Rectal smooth muscle tissue (tissue), 1 donor: ENCODE measurements around the gene C4orf50.

ENCODE experiments used
- H3K27ac ChIP-seq: one replicate; pipeline ENCODE4 v1.7.0; 2013; ENCODE audit warnings: low read depth, low read length, inconsistent platforms
- H3K27me3 ChIP-seq: one replicate; pipeline ENCODE4 v1.7.0; 2013; ENCODE audit warnings: low read length; ENCODE audit not compliant: control insufficient read depth, insufficient read depth
- H3K36me3 ChIP-seq: one replicate; pipeline ENCODE4 v1.7.0; 2013; ENCODE audit warnings: low read length; ENCODE audit not compliant: control insufficient read depth, insufficient read depth
- H3K4me1 ChIP-seq: one replicate; pipeline ENCODE4 v1.7.0; 2013; ENCODE audit warnings: low read length; ENCODE audit not compliant: control insufficient read depth, insufficient read depth
- H3K4me3 ChIP-seq: one replicate; pipeline ENCODE4 v1.7.0; 2013; ENCODE audit warnings: low read length
- H3K9ac ChIP-seq: one replicate; pipeline ENCODE4 v1.7.0; 2013; ENCODE audit warnings: low read length

C4orf50 gene

GRCh38 chr4:6018331-6018730 is at the start of gene C4orf50:
TSS of gene C4orf50 (minus strand) at chr4:6018431.
- no peaks in the 10 kb centered on the region for H3K27me3 ChIP-seq
- no peaks in the 10 kb centered on the region for H3K4me1 ChIP-seq
- H3K9ac ChIP-seq: no peak within 1 kb of the TSS
- no peaks in the 10 kb centered on the region for H3K36me3 ChIP-seq
- H3K27ac ChIP-seq: no peak within 1 kb of the TSS
- no peak within 1 kb of the TSS for H3K4me3 ChIP-seq

- Histone ChIP-seq H3K27me3 (no peaks in the 10 kb centered on the region), H3K27ac (no peak overlapping the region), H3K36me3 (no peaks in the 10 kb centered on the region), H3K4me1 (no peaks in the 10 kb centered on the region), H3K9ac (no peak overlapping the region), H3K4me3 (no peak overlapping the region)
Measured at GRCh38 chr4:6065934-6066590, 47.8 kb upstream of the C4orf50 start.

- Histone ChIP-seq H3K9ac (no peak overlapping the region), H3K4me3 (no peak overlapping the region), H3K36me3 (no peaks in the 10 kb centered on the region), H3K4me1 (no peaks in the 10 kb centered on the region), H3K27ac (no peak overlapping the region), H3K27me3 (no peaks in the 10 kb centered on the region)
Measured at GRCh38 chr4:6065166-6065565, 46.9 kb upstream of the C4orf50 start.

- Histone ChIP-seq H3K4me3 (no peak overlapping the region), H3K27ac (no peak overlapping the region), H3K4me1 (no peaks in the 10 kb centered on the region), H3K36me3 (no peaks in the 10 kb centered on the region), H3K27me3 (no peaks in the 10 kb centered on the region), H3K9ac (no peak overlapping the region)
Measured at GRCh38 chr4:6064383-6064782, 46.2 kb upstream of the C4orf50 start.

- Histone ChIP-seq H3K27ac (no peak overlapping the region), H3K27me3 (no peaks in the 10 kb centered on the region), H3K36me3 (no peaks in the 10 kb centered on the region), H3K9ac (no peak overlapping the region), H3K4me1 (no peaks in the 10 kb centered on the region), H3K4me3 (no peak overlapping the region)
Measured at GRCh38 chr4:6063684-6064083, 45.5 kb upstream of the C4orf50 start.

GRCh38 chr4:6062133-6062532 is 43.9 kb upstream of the C4orf50 start:
- no peaks in the 10 kb centered on the region for H3K4me1 ChIP-seq
- no peak overlapping the region for H3K27ac ChIP-seq
- H3K4me3 ChIP-seq: no peak overlapping the region
- no peak overlapping the region for H3K9ac ChIP-seq
- H3K27me3 ChIP-seq: no peaks in the 10 kb centered on the region
- no peaks in the 10 kb centered on the region for H3K36me3 ChIP-seq

- Histone ChIP-seq H3K9ac (no peak overlapping the region), H3K4me3 (no peak overlapping the region), H3K36me3 (no peaks in the 10 kb centered on the region), H3K27me3 (no peaks in the 10 kb centered on the region), H3K4me1 (no peaks in the 10 kb centered on the region), H3K27ac (no peak overlapping the region)
Measured at GRCh38 chr4:6059375-6059805, 41.2 kb upstream of the C4orf50 start.

- Histone ChIP-seq H3K4me3 (no peak overlapping the region), H3K36me3 (no peaks in the 10 kb centered on the region), H3K9ac (no peak overlapping the region), H3K4me1 (no peaks in the 10 kb centered on the region), H3K27me3 (no peaks in the 10 kb centered on the region), H3K27ac (no peak overlapping the region)
Measured at GRCh38 chr4:6058531-6059374, 40.5 kb upstream of the C4orf50 start.

- H3K4me1 ChIP-seq: no peaks in the 10 kb centered on the region
- H3K9ac ChIP-seq: no peak overlapping the region
- no peaks in the 10 kb centered on the region for H3K27me3 ChIP-seq
- no peaks in the 10 kb centered on the region for H3K36me3 ChIP-seq
- H3K4me3 ChIP-seq: no peak overlapping the region
- H3K27ac ChIP-seq: no peak overlapping the region
Measured at GRCh38 chr4:6056976-6057766, 38.9 kb upstream of the C4orf50 start.

- H3K4me1 ChIP-seq: no peaks in the 10 kb centered on the region
Measured at GRCh38 chr4:6055436-6055835, 37.2 kb upstream of the C4orf50 start.

GRCh38 chr4:6055030-6055429 is 36.8 kb upstream of the C4orf50 start:
- H3K4me3 ChIP-seq: no peak overlapping the region
- H3K27ac ChIP-seq: no peak overlapping the region
- H3K27me3 ChIP-seq: no peaks in the 10 kb centered on the region
- H3K36me3 ChIP-seq: no peaks in the 10 kb centered on the region
- no peak overlapping the region for H3K9ac ChIP-seq
- no peaks in the 10 kb centered on the region for H3K4me1 ChIP-seq

More at GRCh38 chr4:6055436-6055835, 37.2 kb upstream of the C4orf50 start:
- Histone ChIP-seq H3K27me3 (no peaks in the 10 kb centered on the region), H3K27ac (no peak overlapping the region), H3K36me3 (no peaks in the 10 kb centered on the region), H3K4me3 (no peak overlapping the region), H3K9ac (no peak overlapping the region)

- Histone ChIP-seq H3K27ac (no peak overlapping the region), H3K4me3 (no peak overlapping the region), H3K36me3 (no peaks in the 10 kb centered on the region), H3K9ac (no peak overlapping the region), H3K27me3 (no peaks in the 10 kb centered on the region), H3K4me1 (no peaks in the 10 kb centered on the region)
Measured at GRCh38 chr4:6054162-6054922, 36.1 kb upstream of the C4orf50 start.
